NCI-H2196 treated with DMSO at 0.1 percent for 48 hours (cell line): ENCODE measurements around the gene ANKRD6.
A peak's percentile ranks its signal among the peaks of the same experiment; 100 is the strongest.

Experiments
- DNase-seq: peaks from one replicate; lab custom pipeline; 2025; ENCODE audit not compliant: unreplicated experiment; lab: John Stamatoyannopoulos, UW

The ANKRD6 gene

DNA sequence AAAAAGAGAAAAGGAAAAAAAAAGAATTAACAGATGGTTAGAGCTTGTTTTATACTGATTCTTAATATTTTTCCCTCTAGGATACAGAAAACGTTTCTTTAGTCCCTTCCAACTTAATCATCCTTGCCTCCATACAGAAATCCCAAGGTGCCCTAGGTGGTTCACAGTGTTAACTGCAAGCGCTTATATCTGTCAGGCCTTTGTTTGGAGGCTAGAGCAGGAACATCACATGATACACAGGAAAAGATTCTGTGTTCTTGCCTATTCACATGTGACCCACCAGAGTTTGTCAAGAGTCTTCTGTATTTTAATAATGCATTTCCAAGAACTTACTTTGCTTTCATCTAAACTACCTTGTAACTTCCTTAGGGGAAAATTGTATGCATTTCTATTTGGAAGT, 31.3 kb downstream of the ANKRD6 start:
- no peak for DNase-seq

DNA sequence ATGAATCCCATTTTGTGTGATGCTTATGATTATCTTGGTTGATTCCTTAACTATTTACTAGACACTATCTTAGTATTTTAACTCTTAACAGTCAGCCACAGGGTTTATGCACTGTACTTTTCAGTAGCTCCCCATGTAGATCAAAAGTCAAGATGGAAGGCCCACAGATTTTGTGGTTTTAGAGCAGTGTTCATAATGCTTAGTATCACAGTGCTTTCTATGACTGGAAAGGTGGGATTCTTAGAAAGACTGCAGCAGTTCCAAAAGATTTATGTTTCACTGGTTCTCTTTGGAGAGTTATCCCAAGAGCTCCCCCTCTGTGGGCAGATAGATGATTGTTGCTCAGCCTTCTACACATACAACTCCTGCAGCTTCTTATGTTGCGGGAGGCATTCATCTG, 34.5 kb downstream of the ANKRD6 start:
- DNase-seq: no peak

DNA sequence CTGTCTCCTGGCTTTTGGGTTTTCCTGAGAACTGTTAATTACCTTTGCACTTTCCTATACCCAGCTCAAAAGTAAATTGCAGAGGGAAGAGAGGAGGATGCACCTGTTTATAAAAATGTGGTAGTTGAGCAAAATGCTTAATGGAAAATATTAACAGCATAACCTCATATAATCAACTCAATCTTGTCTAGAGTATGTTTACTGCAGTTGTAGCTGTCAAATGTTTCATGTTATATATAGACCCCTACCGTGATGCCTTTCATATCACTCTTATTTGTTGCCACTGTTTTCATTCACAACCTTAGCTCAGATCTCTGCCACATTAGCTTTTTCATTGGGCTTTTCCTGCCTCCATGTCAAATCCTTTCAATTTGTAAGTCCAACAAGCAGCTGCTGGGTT, 36.0 kb downstream of the ANKRD6 start:
- no peak for DNase-seq

DNA sequence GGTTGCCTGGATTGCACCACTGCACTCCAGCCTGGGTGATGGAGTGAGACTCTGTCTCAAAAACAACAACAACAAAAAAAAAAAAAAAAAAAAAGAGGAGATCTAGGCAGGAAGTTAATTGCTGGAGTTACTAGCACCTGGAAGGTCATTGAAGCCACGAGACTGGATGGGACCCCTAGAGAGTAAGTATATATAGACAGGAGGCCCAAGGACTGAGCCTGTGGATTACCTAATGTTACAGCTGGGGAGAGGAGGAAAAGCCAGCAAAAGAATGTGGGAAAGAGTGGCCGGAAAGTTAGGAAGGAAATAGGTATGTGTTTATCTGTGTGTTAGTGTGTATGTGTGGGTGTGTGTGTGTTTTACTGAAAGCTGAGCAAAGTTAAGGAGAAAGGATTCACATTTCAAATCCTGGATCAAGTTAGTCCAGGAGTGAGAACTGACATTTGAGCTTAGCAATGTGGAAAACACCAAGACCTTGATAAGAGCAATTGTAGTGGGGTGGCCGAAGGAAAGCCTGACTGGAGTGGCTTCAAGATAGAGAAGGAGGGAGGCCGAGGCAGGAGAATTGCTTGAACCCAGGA, 38.4 kb downstream of the ANKRD6 start:
- DNase-seq: no peak

DNA sequence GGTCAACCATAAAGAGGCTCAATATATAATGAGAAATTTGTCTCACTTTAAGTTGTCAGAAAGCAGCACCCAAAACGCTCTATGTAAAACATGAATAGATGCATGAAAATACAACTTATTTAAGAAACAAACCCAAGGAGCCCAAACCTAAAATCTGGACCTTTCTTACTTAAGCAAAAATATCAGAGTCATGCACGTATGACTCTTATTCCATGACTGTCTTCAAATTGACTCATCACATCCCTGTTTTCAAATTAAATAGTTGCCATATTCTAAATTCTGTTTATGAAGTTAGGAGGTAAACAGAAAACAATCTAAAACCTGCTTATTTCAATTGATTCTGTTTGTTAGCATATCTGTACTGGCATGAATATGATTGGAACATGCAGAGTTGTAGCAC, 42.1 kb downstream of the ANKRD6 start:
- DNase-seq: no peak

DNA sequence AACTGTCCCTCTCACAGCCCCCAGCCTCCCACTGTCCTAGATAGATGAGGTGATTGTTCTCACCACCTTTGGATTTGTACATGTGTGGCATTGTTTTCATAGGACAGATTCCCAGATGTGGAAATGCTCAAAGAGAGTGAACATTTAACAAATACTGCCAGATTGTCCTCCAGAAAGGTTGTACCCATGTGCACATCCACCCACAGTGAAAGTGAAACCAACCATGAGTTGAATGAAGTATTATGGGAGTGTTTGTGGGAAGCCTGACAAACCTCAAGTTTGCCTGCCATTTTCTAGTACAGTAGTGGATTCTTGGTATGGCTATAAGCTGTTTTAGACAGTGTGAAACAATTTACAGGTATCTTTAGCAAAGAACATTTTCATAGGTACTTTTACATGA, 42.7 kb downstream of the ANKRD6 start:
- DNase-seq: no peak

DNA sequence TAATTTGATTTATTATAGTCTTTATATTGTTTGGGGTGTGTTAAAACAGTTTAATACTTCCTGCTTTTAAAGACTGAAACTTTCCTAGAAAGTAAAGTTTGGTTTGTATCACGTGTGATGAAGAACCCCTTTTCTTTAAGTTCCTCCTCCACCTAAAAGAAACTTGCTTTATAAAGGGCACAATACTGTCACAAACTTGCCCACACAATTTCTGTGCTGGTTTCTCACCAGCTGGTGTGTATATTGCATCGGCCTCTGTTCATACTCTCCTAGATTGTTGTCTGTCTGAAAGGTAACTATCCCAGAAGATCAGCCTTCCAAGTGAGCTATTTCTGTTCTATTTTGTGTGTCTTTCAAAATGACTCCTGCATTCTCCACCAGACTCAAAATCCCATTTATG, 46.9 kb downstream of the ANKRD6 start:
- DNase-seq: no peak

DNA sequence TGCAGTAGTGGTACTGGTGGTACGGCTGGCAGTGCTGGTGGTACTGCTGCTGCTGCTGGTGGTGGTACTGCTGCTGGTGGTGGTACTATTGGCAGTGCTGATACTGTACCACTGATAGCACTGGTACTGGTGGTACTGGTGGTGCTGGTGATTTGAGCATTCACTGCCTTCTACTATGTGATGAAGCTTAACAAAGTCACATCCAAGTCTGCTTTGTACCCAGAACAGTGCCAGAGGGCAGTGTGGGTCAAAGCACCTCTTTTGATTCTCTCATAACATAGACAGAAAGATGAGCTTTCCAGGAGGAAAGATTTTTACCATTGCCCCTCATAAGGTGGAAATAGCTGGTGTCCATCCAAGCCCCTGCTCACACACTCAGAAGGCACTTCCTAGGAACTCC, 48.7 kb downstream of the ANKRD6 start:
- no peak for DNase-seq

DNA sequence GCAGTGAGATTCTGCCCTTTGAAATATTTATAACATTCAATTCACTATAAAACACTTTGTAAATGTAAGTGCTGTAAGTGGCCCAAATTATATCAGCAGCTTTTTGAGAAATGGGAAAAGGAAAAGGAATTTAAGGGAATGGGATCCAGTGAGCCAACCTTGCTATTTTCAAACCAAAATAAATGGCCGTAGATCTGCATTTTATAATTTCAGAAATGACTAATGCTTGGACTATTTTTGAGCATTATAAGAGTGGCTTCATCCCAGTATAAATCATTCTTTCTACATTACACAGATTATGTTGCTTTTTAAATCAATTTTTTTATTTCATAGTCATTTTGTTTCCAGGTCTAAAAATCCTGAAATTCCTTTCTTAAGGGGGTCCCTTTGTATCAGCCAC, 49.2 kb downstream of the ANKRD6 start:
- no peak for DNase-seq

DNA sequence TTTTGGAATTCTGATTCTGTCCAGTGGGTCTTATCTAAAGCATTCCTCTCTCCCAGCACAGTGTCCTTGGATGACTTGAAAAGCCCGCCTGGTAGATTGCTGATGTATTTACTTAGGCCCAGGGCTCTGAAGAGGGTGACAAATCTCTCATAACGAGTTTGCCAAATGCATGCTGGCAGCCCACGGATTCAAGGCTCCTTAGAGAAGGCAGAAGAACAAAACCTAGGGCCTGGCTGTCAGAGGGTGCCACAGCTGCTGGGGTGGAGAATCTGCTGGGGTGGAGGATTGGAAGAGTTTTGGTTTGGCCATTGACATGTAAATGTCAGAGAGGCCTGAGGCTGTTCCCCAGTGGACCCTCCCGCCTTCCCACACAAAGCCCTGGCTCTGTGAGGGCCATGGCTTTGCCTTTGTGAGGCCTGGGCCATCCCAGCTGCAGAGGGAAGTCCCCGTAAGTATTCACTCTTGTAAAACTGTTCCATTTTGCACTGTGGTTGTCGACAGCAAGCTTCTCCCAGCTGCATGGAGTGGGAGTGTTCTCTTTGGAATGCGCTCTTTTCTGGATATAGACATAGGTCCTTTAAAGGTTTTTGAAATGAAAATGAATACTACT, 50.3 kb downstream of the ANKRD6 start:
- no peak for DNase-seq

DNA sequence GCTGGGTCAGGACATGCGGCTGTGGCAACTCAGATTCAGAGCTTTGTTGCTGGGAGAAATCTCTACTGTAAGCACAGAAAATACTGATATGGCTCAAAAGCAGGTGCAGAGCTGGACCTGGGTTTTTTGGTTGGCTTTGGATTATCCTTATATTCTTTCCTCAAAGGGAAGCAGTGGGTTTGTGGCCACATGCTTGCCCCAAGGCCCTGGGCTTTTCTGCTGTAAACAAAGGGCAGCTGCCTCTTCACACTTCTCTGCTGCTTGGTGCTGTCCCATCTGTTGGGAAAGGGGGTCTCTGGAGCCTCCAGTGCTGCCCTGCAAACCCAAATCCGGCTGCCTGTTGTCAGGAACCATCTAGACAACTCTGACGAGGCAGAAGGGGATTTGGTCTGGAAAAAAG, 52.4 kb downstream of the ANKRD6 start:
- no peak for DNase-seq

DNA sequence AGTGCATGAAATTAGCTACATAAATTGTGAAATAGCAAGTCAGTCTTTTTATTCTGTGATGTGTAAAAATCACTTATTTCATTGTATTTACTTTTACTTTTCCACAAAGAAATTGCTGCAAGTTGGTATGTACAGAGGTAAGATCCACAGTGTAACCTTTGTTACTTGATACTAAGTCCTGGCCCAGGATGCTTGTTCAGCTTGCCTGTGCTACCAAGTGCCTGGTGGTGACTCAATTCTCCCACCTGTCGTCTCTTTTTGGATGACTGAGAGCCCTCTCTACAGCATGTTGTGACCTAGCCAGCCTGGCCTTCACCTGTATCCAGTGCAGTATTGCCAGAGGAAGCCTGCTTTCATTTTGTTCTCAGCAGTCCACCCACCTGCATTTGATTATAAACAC, 54.9 kb downstream of the ANKRD6 start:
- peak; percentile 62 for DNase-seq

DNA sequence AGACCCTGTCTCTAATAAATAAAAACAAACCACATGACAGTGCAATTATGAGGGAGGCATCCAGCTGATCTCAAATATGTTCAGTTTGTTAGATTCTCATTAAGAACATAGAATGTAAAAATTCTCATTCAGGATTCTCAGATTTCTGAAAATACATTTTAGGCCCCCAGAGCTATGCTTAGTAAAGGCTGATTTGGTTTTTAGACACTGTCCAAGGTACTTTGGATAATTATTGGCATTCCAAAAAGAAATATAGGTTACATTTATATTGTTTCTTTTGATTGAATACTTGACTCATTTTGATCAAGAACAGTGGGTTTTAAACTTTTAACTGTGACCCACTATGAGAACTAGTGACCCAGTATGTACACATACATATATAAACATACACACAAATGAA, 55.5 kb downstream of the ANKRD6 start:
- DNase-seq: no peak

DNA sequence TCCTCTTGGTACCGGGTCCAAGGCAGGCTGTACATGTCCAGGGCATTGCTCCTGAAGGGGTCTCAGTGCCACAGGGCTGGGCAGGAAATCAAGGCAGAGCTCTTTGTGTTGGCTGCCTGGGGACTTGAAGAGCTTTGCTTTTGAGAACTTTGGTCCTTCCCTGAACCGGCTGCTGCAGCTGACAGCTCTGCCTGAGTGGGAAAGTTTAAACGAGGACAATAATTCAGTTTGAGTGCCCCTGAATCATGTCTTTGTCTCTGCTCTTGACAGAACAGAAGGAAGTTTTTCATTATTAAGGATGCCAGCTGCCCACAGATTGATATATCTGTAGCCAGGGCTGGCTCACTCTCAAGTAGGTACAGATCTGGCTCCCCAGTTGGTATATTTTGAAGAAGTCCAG, 56.1 kb downstream of the ANKRD6 start:
- no peak for DNase-seq

DNA sequence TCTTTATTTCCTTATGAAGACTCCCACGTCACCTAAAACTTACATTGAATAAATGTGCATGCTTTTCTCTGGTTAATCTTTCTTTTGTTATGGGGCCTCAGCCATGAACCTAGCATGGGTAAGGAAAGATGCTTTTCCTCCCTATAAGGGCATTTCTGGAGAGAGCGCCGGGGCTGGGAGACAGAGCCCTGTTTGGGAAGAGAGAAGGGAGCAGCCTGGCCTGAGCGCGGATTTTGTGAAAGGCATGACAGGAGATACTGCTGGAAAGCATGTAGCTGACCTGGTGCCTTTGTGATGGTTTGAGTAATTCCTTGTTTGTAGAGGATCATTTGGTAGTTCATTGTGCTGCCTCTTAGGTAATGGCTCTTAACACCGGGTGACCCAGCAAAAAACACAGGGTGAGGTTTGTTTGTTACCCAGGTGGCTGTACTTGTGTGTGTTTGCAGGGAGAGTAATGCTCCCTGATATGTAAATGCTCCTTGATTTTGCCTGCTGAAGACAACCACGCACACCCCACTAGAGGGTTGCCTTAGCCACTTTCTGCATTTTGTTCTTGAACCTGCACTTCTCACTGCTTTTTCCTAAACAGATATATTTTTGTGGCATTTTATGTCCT, 59.2 kb downstream of the ANKRD6 start:
- DNase-seq: peak; percentile 66

DNA sequence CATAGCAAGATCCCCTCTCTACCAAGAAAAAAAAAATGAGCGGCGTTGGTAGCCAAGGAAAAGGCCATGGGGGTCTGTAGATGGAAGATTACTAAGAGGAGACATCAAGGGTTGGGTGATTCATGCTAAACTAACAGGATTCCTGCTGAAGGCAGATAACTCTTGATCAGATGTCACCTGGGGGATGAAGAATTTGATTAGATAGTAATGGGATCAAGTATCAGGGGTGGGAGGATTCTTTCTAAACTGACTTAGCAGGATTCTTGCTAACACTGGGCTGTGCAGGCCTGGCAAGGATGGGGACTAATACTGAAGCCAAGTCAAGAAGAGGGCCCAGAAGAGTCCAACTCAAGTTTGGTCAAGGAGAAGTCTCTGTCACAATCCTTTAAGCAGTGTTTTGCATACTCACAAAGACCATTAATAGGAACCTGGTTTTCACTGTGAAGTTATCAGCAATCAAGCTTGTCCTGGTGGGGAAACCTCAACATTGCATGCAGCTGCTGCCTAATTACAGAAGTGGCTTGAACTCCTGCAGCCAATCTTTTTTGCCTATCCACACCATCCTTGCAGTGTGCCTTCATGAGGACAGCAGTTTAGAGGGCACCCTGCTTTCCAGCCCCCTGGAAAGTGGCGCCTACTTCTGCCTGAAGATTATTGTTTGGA, 61.3 kb downstream of the ANKRD6 start:
- no peak for DNase-seq

DNA sequence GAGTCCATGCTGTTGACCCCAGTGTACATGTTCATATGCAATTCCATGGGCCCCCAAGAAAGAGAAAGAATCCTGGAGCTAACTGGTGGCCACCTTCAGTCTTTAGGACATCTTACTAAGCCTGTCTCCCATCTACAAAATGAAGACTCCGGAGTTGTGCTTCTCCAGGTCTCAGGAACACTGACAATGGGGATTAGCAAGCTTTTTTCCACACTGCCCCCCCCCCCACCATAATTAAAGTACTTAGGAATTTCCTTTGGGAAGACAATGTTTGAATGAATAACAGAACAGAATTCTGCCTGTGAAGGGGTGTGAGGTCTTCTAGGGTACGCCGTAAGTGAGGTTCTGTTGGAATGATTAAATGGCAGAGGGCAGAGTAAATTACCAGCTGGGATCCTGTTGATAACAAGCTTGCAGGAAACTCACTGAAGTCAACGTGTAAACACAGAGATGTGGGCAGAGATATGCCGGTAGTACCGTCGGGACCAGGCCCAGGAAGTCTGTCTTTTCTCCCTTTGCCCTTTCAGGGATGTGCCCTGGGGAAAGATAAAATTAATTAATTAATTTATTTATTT, 63.1 kb downstream of the ANKRD6 start:
- no peak for DNase-seq

DNA sequence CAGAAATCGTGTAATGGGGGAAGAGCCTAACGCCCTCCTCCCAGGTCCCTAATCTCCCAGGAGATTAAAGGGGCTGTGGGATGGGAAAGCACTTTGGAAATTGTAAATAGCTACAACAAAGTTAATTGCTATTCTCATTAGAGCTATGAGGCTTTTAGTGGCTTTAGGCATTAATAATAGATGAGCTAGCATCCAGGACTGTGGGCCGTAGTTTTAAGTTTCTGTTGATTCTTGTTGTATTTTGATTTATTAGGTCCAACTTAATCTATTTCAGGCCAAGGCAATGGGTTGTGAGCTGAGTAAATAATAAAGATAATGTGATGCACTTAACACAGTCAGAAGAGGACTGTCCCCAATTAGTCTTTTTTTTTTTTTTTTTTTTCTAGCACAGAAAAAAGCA, 67.7 kb downstream of the ANKRD6 start:
- DNase-seq: no peak

DNA sequence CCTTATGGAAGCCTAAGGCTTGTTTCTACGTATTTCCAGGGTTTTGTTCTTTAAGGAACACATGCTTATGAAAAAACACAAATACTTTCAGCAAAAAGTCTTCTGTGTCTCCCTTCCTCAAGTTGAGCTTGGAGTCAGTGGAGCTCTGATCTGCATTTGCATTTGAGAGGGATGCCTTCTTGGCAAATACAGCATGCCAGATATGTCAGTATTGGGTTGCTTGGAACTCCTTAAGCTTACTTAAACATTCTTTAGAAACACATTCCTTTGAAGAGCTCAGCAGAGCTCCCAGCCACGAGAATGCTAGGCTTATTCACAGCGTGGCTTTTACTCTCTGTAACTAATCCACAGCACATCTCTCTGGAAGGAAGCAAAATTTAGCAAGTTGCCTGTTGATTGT, 68.3 kb downstream of the ANKRD6 start:
- DNase-seq: no peak

DNA sequence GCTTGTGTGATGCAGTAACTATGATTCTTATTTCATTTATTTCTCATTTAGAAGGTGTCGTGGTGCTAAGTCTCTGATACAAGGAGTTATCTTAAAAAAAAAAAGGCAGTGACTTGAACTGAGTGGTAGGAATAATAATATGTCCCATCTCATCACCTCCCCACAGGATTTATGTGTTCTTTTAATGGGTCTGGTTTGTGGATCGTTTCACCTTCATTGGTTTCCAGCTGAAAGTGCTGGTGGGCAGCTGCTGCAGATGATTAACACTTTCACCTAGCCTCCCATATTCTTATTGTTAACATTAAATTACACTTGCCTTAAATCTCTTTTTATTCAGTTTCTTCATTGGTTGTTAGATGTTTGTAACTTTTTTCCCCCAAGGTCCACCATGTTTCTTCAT, 68.8 kb downstream of the ANKRD6 start:
- DNase-seq: no peak

DNA sequence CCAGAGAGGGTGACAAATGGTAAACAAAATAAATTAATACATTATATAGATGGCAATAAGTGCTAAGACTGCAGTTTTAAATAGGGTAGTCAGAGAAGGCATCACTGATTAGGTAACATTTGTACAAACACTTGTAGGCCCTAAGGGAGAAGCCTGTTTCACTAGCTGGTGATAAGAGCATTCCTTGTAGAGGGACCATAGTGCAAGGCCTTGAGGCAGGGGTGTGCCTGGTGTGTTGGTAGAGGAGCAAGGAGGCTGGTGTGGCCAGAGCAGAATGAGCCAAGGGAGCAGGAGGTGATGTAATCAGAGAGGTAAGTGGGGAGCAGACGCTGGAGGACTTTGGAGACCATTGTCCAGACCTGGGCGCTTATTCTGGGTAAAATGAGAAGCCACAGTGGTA, 70.7 kb downstream of the ANKRD6 start:
- DNase-seq: no peak

DNA sequence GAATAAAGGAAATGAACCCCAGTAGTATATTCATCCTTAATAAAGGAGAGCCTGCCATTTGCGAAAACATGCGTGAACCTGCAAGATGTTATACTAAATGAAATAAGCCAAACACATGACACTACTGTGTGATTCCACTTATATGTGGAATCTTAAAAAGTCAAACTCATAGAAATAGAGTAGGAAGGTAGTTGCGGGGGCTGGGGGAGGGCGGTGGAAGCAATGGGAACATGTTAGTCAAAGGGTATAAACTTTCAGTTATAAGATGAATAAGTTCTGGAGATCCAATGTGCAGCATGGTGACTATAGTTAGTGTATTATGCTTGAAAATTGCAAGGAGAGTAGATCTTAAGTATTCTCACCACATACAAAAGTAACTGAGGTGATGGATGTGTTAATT, 72.9 kb downstream of the ANKRD6 start:
- no peak for DNase-seq
